Heart right ventricle (tissue), 16 donors: ENCODE measurements around the gene RUNDC3A. TPM values are rescaled to one million over a fixed set of nuclear protein-coding genes. Genes with fewer than 3 reads are reported as not detected.

Experiments
- ATAC-seq, 8 donors: fragments of 200-7000 bp; cut with Tn5 transposase; one replicate each; pipeline ENCODE4 v1.9.1; 2020; ENCODE audit warnings: mild to moderate bottlenecking in 8 of 8, moderate library complexity in 8 of 8, moderate number of reproducible peaks in 1 of 8
- DNase-seq, 2 donors: peaks; one replicate each; pipeline ENCODE4 v3.0.0-alpha.2; 2020
- H3K27ac ChIP-seq, 10 donors: fragments of 200-600 bp; sonication (generic) in 2 of 10; one replicate each; pipeline versions ENCODE4 v1.5.0 to v1.8.0; 2020 to 2022; ENCODE audit warnings: mild to moderate bottlenecking in 3 of 10
- H3K27me3 ChIP-seq, 7 donors: fragments of 200-600 bp; one replicate each; pipeline ENCODE4 v1.8.0; 2021 to 2022; ENCODE audit warnings: mild to moderate bottlenecking in 2 of 7
- H3K36me3 ChIP-seq, 9 donors: fragments of 200-600 bp; sonication (generic) in 1 of 9; one replicate each; pipeline versions ENCODE4 v1.5.0 to v1.8.0; 2020 to 2022; ENCODE audit warnings: mild to moderate bottlenecking in 2 of 9
- H3K4me1 ChIP-seq, 9 donors: fragments of 200-600 bp; sonication (generic) in 1 of 9; one replicate each; pipeline versions ENCODE4 v1.5.0 to v1.8.0; 2020 to 2022; ENCODE audit warnings: mild to moderate bottlenecking in 4 of 9
- H3K4me3 ChIP-seq, 10 donors: fragments of 200-600 bp; sonication (generic) in 2 of 10; one replicate each; pipeline versions ENCODE4 v1.5.0 to v1.8.0; 2020 to 2022; ENCODE audit warnings: mild to moderate bottlenecking in 7 of 10, moderate library complexity in 2 of 10
- H3K9me3 ChIP-seq, 11 donors: fragments of 200-600 bp in 10 of 11; sonication (generic) in 2 of 11; one replicate each; pipeline versions ENCODE4 v1.5.0 to v1.8.0; 2013 to 2022; ENCODE audit warnings: mild to moderate bottlenecking in 2 of 11, control low read depth in 1 of 11, moderate library complexity in 1 of 11
- WGBS, 2 donors: extraction: QIAGEN DNeasy Blood & Tissue Kit; methylation state at CpG; one replicate each; pipeline ENCODE4 v1.1.7; 2013; ENCODE audit warnings: inconsistent platforms in 1 of 2; 5-methylcytosine and 5-hydroxymethylcytosine counted together
- intact Hi-C, 10 donors: fragments of 100-400 bp; cut with DNase I; formaldehyde crosslinking; loops; one replicate each; pipeline versions ENCODE4 v1.11.1 to v1.14.2; 2022
- polyA plus RNA-seq, 2 donors: library from polyadenylated mRNA; stranded (reverse); fragments of 200-250 nt; gene quantifications; one replicate each; pipeline ENCODE4 v1.2.3, GENCODE V29; 2013
- total RNA-seq, 10 donors: library from RNA; stranded (reverse); fragmentation: NEBNext Ultra II Directional in 3 of 10; extraction: Animal tissue kit (Norgen Biotek cat#: 25700) in 3 of 10; gene quantifications; one replicate each; pipeline versions ENCODE4 v1.2.1 to v1.2.4, GENCODE V29; 2021 to 2023
- TF ChIP-seq, protein P1 (sequence below), 9 donors: fragments of 200-600 bp; sonication (generic) in 2 of 9; IDR thresholded peaks; one replicate each; pipeline versions ENCODE4 v1.5.0 to v1.8.0; 2021 to 2022; ENCODE audit warnings: antibody characterized with exemption in 9 of 9, mild to moderate bottlenecking in 5 of 9, moderate library complexity in 1 of 9
- donor health status: Arrhythmogenic right ventricular cardiomyopathy.
- donor health status: ischemic (EF 13 %, LVEDD 7.1; RV severe dilation, severe dysfunction).
- donor health status: healthy with polysubstance abuse.
- donor health status: DM: no; HTN: yes; CAD: no.
- donor health status: DM: no; HTN: no; CAD: no.
- donor health status: ischemic (EF 25% LVEDD 6.9; RV normal size, moderate dysfunction).
- donor health status: ischemic (EF 25% LVEDD 5.7; RV mildly dilated, moderate dysfunction).
- donor health status: healthy.
- donor health status: DM: yes; HTN: yes; CAD: no.
- donor health status: Ischemic cardiomyopathy.
- donor health status: ischemic (EF 35%, LVEDD 5.7; RV mildly dilated, moderate dysfunction).
- donor health status: nonischemic (EF 11% LVEDD 7.7; RV severe dilation, severe dysfunction).
- donor health status: DM: yes; HTN: yes; CAD: no.
- donor health status: PGD.
- donor health status: ischemic (EF 29% LVEDD 5.4; RV normal size, mild dysfunction).
- donor health status: nonischemic (EF 23%, LVEDD 6.1; RV moderate dilation, normal function).

RUNDC3A gene
- total and polyA plus RNA-seq, 12 donors = 0.15 to 1.9 (median 0.54) TPM; not detected in 2

DNA sequence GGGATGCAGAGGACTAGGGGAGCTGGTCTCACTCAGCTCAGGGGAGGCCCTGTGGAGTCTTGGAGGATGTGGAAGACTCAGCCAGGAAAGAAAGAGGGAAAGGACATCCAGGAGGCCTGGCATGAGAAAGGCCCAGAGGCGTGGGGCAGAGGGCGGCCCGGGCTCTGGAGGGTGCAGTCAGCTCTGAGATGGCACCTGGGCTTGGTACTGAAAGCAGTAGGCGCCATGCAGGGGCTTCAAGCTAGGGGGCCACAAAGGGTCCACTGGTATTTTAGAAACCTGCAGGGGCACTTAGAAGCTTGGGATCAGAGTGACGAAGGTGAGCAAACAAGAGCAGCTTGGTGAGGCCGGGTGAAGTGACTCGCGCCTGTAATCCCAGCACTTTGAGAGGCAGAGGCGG is 49.7 kb downstream of the RUNDC3A start:
- peaks cover 0 to 25% (median 11%) of the 10 kb centered on the region in 9 donors for H3K4me1 ChIP-seq
- ATAC-seq = no peak
- peaks cover 0 to 19% (median 0%) of the 10 kb centered on the region in 7 donors for H3K27me3 ChIP-seq
- 94 to 97% methylated on average over 9 of the region's 9 CpGs for WGBS, 2 donors
- no peak overlapping the region for H3K27ac ChIP-seq
- no peak overlapping the region for H3K4me3 ChIP-seq
- peaks cover 0 to 2% (median 0%) of the 10 kb centered on the region in 9 donors for H3K36me3 ChIP-seq
- intact Hi-C loops = no loop called here
- DNase-seq = no peak
- H3K9me3 ChIP-seq = no peaks in the 10 kb centered on the region
- TF ChIP-seq, protein P1, sequence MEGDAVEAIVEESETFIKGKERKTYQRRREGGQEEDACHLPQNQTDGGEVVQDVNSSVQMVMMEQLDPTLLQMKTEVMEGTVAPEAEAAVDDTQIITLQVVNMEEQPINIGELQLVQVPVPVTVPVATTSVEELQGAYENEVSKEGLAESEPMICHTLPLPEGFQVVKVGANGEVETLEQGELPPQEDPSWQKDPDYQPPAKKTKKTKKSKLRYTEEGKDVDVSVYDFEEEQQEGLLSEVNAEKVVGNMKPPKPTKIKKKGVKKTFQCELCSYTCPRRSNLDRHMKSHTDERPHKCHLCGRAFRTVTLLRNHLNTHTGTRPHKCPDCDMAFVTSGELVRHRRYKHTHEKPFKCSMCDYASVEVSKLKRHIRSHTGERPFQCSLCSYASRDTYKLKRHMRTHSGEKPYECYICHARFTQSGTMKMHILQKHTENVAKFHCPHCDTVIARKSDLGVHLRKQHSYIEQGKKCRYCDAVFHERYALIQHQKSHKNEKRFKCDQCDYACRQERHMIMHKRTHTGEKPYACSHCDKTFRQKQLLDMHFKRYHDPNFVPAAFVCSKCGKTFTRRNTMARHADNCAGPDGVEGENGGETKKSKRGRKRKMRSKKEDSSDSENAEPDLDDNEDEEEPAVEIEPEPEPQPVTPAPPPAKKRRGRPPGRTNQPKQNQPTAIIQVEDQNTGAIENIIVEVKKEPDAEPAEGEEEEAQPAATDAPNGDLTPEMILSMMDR (IDR thresholded peaks at IDR 0.05) = no peak

DNA sequence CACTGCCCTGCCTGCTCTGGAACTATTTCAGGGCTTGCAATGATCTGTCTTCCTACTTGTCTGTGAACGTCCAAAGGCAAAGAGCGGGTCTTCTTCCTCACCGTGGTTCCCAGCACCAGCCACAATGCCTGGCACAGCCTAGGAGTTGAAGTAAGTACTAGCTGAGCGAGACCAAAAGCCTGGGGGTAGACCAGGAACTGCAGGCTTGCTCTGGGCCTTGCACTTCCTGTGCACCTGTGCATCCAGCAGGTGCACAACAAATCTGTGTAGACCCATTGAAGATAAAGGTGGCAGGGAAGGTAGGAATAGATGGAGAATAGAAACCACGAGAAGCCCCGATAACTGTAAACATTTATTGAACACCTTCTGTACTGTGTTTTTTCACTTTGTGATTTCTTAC is 50.6 kb downstream of the RUNDC3A start:
- H3K4me1 ChIP-seq = peaks cover 0 to 29% (median 16%) of the 10 kb centered on the region in 9 donors
- no peak overlapping the region for H3K4me3 ChIP-seq
- H3K27me3 ChIP-seq = peaks cover 0 to 23% (median 0%) of the 10 kb centered on the region in 7 donors
- ATAC-seq = no peak
- intact Hi-C loops = no loop called here
- no peaks in the 10 kb centered on the region for H3K36me3 ChIP-seq
- H3K27ac ChIP-seq = no peak overlapping the region
- TF ChIP-seq, protein P1 (IDR thresholded peaks at IDR 0.05) = no peak
- H3K9me3 ChIP-seq = no peaks in the 10 kb centered on the region
- WGBS, 2 donors = 78 to 82% methylated on average over 6 of the region's 6 CpGs
- DNase-seq = no peak

DNA sequence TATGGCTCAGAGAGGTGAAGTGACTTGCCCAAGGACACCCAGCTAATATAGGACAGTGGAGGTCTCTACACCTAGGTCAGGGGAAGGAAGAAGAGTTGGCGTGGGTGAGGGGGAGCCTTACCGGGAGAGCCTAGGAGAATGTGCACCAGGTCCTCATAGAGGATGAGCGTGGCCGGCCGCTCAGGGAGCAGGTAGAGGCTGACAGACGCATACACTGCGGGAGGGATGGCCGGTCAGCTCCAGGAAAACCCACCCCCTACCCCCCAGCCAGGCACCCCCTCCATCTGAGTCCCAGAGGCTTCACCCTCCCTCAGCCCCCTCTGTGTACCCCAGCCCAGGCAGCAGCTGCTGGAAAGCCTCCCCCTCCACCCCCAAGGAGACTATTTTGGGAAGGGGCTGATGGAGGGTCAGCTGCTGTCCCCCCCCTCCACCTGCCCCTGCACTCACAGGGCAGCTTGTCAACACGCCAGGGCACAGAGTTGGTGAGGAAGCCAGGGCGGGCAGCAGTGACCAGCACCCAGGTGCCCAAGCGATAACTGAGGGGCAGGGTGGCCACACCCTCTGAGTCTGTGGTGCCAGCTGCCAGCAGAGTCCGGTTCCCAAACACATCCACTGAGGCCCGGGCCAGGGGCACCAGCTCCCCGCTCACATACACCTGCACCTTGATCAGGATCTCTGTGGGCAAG is 51.2 kb downstream of the RUNDC3A start:
- TF ChIP-seq, protein P1 (IDR thresholded peaks at IDR 0.05) = no peak
- H3K27ac ChIP-seq = no peak overlapping the region
- no peak for ATAC-seq
- no peaks in the 10 kb centered on the region for H3K9me3 ChIP-seq
- WGBS, 2 donors = 91 to 93% methylated on average over 14 of the region's 14 CpGs
- no peaks in the 10 kb centered on the region for H3K36me3 ChIP-seq
- H3K4me1 ChIP-seq = peaks cover 0 to 32% (median 17%) of the 10 kb centered on the region in 9 donors
- H3K4me3 ChIP-seq = no peak overlapping the region
- H3K27me3 ChIP-seq = peaks cover 0 to 24% (median 0%) of the 10 kb centered on the region in 7 donors
- DNase-seq = no peak
- intact Hi-C loops = no loop called here

DNA sequence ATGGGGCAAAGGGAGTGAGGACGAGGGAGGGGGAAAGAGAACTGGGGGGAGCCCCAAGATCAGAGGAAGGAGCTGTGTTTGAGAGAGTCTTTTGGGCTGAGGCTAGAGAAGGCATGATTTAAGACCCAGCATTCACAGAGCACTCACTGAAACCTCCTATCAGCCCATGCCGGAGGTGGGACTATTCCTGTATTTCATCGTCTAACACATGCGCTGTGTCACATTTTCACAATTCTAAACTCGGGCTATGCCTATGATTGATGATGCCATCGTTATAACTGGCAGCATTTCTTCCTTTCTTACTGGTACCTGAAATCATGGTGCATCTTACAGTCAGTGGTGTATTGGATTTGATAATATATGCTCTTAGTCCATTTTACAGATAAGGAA is 51.7 kb downstream of the RUNDC3A start:
- H3K27ac ChIP-seq = no peak overlapping the region
- no peaks in the 10 kb centered on the region for H3K36me3 ChIP-seq
- intact Hi-C loops = no loop called here
- WGBS, 2 donors = 63 to 71% methylated on average over 6 of the region's 6 CpGs
- H3K4me1 ChIP-seq = peaks cover 0 to 32% (median 17%) of the 10 kb centered on the region in 9 donors
- DNase-seq = no peak
- H3K9me3 ChIP-seq = no peaks in the 10 kb centered on the region
- TF ChIP-seq, protein P1 (IDR thresholded peaks at IDR 0.05) = no peak
- H3K4me3 ChIP-seq = no peak overlapping the region
- no peak for ATAC-seq
- peaks cover 0 to 30% (median 0%) of the 10 kb centered on the region in 7 donors for H3K27me3 ChIP-seq
